NCI-H2196 treated with DMSO at 0.1 percent for 48 hours (cell line): ENCODE data around the gene RUNX2.
"Not testable (repeated sequence)": the region's sequence is repeated elsewhere in the genome, so short reads cannot be mapped to it uniquely, and the experiment has no call there.

Source experiments
- DNase-seq: peaks from one replicate; lab custom pipeline; 2025; ENCODE audit not compliant: unreplicated experiment; lab: John Stamatoyannopoulos, UW

RUNX2 gene

DNA sequence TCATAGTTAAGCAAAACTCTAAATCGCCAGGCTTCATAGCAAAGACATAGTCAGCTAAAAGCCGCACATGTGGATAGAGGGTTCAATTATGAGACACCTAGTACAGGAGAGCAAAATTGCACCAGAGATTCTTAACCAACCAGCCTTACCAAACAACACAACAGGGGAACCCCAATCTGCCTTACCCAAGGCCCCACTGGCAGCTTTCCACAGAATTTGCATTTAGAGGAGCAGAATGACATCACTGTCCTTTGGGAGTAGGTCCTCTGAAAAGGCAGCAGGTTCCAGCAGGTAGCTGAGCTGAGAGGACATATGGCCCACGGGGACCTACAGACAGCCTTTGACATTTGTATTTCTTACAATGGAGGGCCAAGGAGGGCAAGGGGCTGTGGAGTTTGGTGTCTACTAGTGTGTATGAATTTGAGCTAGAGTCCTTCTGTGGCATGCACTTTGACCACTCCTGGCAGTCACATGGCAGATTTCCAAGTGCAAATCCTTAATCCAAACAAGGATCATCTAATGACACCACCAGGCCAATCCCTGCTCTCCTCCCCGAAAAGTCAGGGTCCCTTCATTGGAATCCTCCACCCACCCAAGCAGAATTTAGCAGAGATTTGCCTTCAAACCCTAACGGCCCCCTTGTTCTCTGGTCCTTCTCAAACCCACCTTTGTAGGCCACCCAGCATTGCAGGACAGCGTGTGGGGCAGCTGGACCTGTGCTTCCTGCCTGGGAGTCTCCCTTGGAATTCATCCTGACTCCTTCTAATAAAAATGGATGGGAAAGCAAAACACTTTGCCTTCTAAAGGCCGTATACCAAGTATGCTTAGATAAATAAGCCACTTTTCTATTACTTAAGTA lies 220.8 kb downstream of the RUNX2 start:
- no peak for DNase-seq

DNA sequence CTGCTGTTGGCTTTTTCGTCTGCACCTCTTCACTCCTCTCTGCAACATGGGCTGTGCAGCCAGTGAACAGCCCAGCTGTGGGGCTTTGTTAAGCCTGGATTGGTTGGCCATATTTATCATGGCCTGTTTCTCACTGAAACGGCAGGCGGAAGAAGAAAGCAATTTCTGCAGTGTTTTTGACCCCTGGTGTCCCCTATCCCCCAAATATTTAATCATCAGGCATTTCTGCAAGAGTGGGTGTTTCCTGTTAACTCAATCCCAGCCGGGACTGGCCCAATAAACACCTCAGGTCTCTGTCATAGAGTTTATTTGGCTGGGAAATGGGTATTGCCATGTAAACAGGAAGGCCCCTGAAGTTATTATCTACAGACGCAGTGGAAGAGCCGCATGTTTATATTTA lies 224.4 kb downstream of the RUNX2 start:
- DNase-seq: no peak

DNA sequence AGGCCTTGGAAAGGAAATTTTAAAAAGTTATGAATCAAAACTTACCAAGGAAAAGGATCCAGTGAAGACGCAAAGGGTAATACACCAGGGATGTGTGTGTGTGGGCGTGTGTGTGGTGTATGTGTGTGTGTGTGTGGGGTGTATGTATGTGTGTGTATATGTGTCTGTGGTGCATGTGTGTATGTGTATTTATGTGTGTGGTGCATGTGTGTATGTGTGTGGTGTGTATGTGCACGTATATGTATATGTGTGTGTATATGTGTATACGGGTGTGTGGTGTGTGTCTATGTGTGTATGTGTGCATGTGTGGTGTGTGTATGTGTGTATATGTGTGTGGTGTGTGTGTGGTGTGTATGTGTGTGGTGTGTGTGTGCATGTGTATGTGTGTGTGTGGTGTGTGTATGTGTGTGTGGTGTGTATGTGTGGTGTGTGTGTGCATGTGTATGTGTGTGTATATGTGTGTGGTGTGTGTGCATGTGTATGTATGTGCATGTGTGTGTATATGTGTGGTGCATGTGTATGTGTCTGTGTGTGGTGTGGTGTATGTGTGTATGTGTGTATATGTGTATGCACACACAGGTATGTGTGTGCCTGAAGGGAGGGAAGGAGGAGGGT lies 225.7 kb downstream of the RUNX2 start:
- DNase-seq: no peak

DNA sequence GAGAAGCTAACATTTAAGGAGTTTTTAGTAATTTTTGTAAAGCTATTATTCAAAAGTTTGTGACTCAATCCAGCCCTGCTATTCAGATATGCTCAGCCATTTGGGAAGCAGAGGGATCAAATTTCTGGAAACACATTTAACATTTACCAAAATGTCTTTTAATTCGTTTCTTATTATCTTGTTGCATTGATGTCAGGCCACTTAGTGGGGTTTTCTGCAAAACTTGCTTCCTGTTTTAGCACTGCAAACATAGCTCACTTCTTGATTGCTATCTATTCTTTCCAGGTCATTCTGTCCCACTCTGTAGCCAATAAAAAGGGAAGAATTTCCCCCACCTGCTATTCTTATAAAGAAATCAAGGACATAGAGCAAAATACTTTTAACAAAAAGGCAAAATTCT lies 226.5 kb downstream of the RUNX2 start:
- DNase-seq: no peak

DNA sequence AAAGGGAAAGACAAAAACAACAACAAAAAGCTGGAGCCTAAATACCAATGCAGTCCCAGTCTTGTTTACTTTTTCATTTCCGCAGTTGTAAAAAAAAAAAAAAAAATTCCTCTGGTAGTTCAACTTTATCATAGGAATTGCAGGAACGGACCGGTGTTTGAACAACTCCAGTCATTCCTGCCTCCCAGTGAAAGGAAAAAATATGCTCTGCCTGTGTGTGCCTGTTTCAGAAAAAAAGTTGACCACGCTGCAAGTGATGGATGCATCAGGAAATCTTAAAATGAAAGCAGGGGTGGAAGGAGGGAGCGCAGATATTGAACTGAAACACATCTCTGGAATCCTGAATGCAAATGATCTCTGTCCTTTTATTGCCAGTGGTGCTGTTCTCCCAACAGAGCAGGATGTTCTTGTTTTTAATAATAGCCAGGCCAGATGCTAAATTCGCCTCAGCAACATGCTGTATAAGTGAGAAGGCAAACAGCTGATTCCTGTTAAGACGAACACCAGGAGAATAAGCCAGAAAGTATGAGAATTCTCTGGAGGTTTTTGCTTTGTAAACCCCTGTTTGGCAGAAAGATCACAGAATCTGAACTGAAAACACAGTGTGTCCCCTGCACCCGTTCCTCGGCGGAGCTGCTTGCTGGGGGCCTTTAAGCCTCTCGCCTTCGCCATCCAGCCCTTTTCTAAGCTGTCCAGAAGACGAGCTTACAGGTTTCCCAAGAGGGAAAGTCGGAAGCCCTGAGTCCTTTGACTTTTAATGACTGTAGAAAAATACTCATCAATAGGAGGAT lies 228.0 kb downstream of the RUNX2 start:
- no peak for DNase-seq

DNA sequence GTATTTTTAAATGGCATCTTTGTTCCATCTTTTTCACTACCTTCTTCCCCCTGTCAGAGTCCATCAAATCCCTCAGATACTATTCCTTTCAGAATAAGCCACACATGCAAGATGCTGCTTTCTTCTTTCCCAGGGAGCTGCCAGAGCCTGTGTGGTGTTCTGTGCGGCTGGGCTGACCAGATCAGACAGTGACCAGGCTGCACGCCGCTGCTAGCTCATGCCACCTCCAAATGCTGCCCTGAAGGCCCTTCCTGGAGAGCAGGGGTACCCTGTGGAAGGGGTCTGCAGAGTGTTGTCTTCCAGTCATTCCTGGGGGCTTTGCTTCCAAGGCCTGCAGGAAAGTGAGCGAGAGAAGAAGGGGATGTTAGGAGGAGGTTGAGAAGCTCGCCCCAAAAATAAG lies 228.7 kb downstream of the RUNX2 start:
- no peak for DNase-seq

DNA sequence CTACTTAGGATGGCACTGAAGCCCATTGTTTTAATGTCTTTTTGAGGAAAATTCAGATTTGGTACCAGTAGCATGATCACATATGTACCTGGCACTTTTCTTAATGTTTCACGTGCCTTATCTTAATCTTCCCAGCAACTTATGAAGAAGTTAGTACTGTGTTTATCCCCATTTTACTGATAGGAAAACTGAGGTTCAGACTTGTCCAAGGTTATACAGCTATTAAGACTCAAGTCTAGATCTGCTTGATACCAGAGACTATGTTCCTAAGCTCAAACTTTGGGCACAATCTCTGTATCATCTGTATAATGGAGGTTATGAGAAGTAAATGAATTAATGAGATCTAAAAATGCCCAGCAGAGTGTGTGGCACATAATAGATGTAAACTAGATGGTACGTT lies 229.3 kb downstream of the RUNX2 start:
- DNase-seq: no peak

DNA sequence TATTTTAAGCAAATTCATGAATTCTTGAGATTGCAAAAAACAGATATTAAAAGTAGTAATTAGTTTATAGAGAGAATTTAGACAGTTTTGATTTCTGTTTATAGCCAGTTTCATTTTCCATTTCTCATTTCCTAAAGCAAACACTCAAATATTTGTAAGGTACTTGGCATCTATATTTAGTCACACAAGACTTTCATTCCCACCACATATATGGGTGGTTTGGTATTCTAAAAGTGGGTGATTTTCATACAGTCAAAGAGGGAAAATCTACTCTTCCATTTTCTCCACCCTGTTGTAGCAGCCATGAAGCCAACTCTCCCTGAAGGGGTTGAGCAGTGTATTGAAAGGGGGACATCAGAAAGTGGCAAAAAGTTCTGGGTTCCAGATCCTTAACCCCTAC lies 230.7 kb downstream of the RUNX2 start:
- DNase-seq: no peak

DNA sequence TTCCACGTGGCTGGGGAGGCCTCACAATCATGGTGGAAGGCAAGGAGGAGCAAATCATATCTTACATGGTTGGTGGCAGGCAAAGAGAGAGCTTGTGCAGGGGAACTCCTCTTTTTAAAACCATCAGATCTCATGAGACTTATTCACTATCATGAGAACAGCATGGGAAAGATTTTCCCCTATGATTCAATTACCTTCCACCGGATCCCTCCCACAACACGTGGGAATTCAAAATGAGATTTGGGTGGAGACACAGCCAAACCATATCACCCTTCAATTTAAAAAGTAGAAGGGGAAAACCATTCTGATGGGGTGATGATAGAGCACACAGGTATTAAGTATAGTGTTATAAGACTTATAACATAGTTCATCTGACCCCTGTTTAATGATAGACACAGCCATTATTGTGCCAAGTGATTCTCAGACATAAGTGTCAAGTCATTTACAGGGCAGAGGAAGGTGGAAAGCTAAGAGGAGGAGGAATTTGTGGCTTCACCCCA lies 232.2 kb downstream of the RUNX2 start:
- not testable (repeated sequence) for DNase-seq

DNA sequence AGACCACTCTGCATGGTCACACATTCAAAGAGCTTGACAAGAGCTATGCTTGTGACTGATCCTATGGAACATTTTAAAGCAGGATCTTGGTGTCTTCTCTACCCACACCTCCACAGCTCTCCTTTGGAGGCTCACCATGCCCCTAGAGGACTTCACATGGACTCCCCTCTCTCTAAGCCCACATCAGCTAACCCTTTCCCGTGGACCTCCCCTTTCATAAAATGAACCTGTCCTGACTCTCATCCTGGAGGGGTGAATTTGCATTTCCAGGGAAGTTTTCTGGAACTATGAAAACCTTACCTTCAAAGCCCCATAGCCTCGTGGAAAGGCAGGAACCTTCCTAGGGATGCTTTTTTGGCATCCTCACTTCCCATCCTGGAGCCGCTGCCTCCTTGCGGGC lies 234.0 kb downstream of the RUNX2 start:
- no peak for DNase-seq

DNA sequence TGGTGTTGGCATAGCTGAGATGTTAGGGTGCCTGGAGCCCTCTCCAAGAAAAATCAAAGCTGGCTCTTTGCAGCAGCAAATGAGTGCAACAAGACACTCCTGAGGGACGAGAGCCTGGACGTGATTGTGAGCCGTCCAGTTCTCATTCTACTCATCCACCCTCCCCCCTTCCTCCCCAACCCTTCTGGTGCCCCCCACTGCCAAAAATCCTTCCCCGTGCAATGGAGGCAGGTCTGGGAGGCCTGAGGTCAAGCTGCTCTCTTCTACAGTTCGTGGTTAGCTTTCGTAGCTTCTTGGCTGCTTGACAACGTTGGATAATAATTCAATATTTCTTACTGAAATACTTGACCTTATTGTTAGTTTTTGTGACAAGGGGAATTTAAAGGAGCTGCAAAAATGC lies 234.9 kb downstream of the RUNX2 start:
- DNase-seq: no peak

DNA sequence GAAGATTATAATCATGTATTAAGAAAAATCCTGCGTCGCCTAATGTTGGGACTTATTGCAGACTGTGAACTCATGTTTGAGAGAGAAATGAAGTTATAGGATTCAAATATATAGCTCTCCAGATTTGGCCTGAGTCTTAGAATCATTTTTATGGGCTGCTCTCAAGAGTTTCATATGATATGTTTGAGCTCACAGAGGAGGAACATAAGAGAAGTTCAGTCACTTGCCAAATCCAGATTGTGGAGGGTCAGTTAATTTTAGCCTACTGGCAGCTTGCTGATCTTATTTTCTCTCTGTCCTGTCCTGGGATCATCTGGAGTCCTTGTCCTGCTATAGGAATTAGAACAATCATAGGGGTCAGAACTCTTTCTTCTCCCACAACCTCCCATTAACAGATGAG lies 235.7 kb downstream of the RUNX2 start:
- no peak for DNase-seq

DNA sequence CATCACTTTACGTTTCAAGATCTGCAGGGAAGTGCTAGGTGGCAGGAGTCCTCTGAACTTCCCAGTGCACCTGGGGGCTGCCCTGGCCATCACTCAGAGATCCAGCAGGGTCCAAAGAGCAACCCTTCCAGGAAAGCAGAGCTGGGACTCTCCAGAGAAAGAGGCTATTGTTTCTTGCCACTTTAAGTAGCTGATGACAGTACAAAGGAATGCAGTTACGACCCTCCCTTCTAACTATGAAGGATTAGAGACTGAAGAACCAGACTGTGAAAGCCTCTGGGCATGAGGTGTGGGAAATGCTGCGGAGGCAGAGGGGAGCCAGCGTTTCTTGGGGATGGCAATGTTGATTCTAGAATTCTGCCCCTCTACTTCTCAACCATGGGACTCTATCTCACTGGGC lies 238.8 kb downstream of the RUNX2 start:
- DNase-seq: no peak

DNA sequence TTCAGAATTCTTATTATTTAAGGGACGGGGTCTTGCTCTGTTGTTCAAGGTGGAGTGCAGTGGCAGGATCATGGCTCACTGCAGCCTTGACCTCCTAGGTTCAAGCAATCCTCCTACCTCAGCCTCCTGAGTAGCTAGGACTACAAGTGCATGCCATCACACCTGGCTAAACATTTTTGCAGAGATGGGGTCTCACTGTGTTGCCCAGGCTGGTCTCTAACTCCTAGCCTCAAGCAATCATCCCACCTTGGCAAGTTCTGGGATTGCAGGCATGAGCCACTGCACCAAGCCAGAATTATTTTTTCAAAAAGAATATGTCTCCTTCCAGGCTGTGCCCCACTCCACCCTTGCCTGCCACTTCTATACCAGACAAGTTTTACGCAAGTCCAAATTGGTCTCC lies 239.7 kb downstream of the RUNX2 start:
- no peak for DNase-seq

DNA sequence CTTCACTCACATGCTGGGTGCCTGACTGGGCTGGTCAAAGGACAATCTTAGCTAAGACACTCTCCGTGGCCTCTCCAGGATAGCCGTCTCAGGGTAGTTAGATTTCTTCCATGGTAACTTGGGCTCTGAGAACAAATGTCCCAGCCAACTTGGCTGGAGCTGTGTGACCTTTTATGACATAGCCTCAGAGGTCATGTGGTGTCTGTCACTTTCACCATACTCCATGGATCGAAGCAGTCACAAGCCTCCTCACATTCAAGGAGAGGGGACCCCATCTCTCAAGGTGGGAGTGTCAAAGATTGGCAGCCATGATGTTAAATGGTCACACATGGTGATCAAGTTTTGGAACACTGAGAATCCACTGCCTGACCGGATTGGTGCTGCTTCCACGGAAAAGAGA lies 240.5 kb downstream of the RUNX2 start:
- no peak for DNase-seq

DNA sequence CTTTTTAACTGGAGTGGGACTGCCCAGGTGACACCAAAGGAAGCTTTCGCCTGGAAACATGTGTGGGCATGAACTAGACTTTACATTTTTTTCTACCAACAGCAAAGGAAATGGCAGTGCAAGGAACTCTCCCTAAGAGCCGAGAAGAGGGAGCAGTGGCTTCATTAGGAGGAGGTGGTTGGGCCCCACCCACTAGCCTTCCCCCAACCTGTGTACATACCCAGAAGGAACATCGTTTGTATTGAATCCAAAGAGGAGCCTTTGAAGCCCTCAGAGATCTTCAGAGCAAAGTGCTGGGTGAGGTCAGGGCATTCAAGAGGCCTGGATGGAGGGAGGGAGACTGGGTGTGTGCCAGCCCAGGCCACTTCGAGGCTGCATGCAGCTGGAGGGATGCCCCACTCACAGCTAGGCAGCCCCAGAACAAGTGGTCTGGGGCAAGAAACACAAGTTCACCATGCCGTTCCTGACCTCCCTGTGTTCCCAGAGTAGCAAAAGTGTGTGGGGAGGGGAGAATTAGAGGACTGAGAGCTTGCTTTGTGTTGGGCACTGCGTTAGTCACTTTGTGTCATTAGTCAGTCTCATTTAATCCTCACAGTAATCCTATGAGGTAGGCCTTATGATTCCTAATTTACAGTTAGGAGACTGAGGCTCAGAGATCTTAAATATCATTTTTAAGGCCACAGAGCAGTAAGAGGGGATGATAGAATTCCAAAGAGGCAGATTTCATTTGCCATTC lies 241.2 kb downstream of the RUNX2 start:
- no peak for DNase-seq

DNA sequence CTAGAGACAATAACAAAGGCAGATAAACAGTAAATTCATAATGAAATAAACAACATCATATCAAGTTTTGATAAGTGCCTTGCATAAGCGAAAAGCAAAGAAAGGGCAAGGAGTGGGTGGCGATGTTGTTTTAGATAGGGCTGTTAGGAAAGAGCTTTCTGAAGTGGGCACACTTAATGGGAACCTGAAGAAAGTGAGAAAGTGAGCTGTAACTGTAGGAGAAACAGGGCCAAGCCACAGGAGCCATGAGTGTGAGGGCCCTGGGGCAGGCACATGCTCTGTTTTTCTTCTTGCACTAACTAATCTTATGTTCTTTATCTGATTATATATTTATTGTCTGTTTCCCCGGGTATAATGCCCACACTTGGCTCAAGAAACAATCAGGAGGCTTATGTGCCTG lies 243.0 kb downstream of the RUNX2 start:
- no peak for DNase-seq

DNA sequence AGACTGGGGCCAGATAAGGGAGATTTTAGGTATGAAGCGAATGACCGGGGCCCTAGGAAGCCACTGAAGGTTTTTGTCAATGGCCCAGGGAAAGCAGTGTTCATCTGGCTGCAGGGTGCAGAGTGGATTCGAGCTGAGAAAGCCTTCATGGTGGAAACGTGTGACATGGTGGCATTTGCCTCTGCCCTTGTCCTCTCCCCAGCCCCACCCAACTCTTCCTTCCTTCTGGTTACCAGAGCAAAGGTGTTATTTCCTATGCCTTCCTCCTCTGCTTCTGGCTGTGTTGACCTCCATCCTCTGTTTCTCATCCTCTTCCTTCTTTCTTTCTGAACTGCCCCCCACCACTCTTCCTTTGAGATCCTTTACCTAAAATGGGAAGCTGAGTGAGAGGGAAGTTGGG lies 244.7 kb downstream of the RUNX2 start:
- no peak for DNase-seq

DNA sequence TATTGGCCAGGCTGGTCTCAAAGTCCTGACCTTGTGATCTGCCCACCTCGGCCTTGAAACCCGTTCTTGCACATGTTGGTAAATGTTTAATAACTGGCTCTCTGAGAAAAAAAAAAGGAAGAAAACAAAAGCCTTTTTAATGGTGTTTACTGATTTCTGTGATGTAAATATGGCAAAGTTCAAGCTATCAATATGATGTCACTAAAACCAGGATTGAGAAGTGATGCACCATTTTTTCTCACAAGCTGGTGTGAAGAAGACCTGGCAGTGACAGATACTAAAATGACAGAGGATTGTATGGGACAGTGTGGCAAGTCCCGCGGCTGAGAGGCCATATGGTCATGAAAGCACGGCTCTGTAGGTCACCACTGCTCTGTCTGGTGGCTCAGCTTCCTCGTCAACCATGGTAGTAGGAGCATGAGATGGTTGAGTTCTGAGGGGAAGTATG lies 245.9 kb downstream of the RUNX2 start:
- no peak for DNase-seq

DNA sequence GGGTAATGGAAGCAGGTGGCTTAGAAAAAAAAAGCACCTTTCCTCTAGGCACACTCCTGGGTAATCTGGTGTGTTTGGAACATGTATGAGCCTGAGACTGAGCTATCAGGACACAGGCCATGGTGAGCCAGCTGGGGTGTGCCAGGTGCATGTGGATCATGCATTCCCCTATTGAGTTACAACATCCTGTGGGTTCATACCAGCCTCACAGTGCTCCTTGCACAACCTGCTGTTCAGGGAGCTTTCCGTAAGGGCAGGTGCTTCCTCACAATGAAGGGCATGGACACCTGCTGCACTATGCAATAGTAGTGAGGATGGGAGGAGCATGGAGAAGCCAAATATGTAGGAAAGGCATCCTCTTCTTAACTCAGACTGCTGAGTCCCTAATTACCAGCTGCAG lies 246.8 kb downstream of the RUNX2 start:
- no peak for DNase-seq
